Tongue (tissue), 2 donors: ENCODE measurements around the gene SCEL. TPM values are rescaled to one million over a fixed set of nuclear protein-coding genes. Genes with fewer than 3 reads are reported as not detected.
"Not testable (repeated sequence)": the region's sequence is repeated elsewhere in the genome, so short reads cannot be mapped to it uniquely, and the experiment has no call there.

ENCODE experiments used
- DNase-seq: peaks from one replicate; pipeline ENCODE4 v3.0.0-alpha.2; 2015
- total RNA-seq: library from RNA; depleted of rRNA; stranded (reverse); fragments of >200 nt; gene quantifications from one replicate; pipeline ENCODE4 v1.2.3, GENCODE V29; 2014

Gene SCEL
- total RNA-seq = 61.7 TPM

- DNase-seq = no peak
These were observed at the start of gene SCEL for GRCh38 chr13:77535448-77535847. TSS of gene SCEL (plus strand) at chr13:77535706. CDS start at chr13:77555876, 20,170 bp downstream.

- no peak for DNase-seq
These were observed 45.8 kb upstream of the SCEL start for GRCh38 chr13:77489566-77490337.

- peak; percentile 18 for DNase-seq
These were observed 42.5 kb upstream of the SCEL start for GRCh38 chr13:77492982-77493381.

- no peak for DNase-seq
These were observed 41.3 kb upstream of the SCEL start for GRCh38 chr13:77494226-77494625.

- no peak for DNase-seq
These were observed 38.2 kb upstream of the SCEL start for GRCh38 chr13:77497350-77497749.

GRCh38 chr13:77497835-77498234 is 37.7 kb upstream of the SCEL start:
- DNase-seq = no peak

GRCh38 chr13:77502104-77502720 is 33.3 kb upstream of the SCEL start:
- no peak for DNase-seq

- no peak for DNase-seq
These were observed 32.1 kb upstream of the SCEL start for GRCh38 chr13:77503398-77503797.

GRCh38 chr13:77506874-77507273 is 28.6 kb upstream of the SCEL start:
- no peak for DNase-seq

GRCh38 chr13:77507931-77508776 is 27.4 kb upstream of the SCEL start:
- no peak for DNase-seq

GRCh38 chr13:77508959-77509620 is 26.4 kb upstream of the SCEL start:
- DNase-seq = no peak

GRCh38 chr13:77510156-77510555 is 25.4 kb upstream of the SCEL start:
- DNase-seq = no peak

GRCh38 chr13:77511552-77511951 is 24.0 kb upstream of the SCEL start:
- DNase-seq = no peak

- no peak for DNase-seq
These were observed 21.7 kb upstream of the SCEL start for GRCh38 chr13:77513719-77514335.

- no peak for DNase-seq
These were observed 21.2 kb upstream of the SCEL start for GRCh38 chr13:77514336-77514726.

- DNase-seq = no peak
These were observed 19.7 kb upstream of the SCEL start for GRCh38 chr13:77515785-77516184.

GRCh38 chr13:77516342-77516789 is 19.1 kb upstream of the SCEL start:
- no peak for DNase-seq

- DNase-seq = no peak
These were observed 17.2 kb upstream of the SCEL start for GRCh38 chr13:77518266-77518665.

- not testable (repeated sequence) for DNase-seq
These were observed 16.1 kb upstream of the SCEL start for GRCh38 chr13:77519396-77519795.

GRCh38 chr13:77519808-77520207 is 15.7 kb upstream of the SCEL start:
- no peak for DNase-seq

GRCh38 chr13:77521194-77521593 is 14.3 kb upstream of the SCEL start:
- DNase-seq = no peak
